GM10847 (cell line): ENCODE measurements around the gene TAGLN.

Experiments
- POLR2A ChIP-seq: IDR thresholded peaks from 2 replicates; pipeline ENCODE4 v1.6.1; 2011; ENCODE audit not compliant: insufficient read length; ENCODE audit errors: extremely low read depth

Gene TAGLN

GRCh38 chr11:117177534-117178209 lies 21.5 kb upstream of the TAGLN start:
- TF ChIP-seq POLR2A: no peak

GRCh38 chr11:117178210-117179034 lies 20.7 kb upstream of the TAGLN start, which contains the start of gene SIDT2:
Gene SIDT2 (plus strand): TSS chr11:117178743. CDS start chr11:117179264, 521 bp downstream.
- peak; percentile 59 for TF ChIP-seq POLR2A

GRCh38 chr11:117179048-117179999 lies 19.8 kb upstream of the TAGLN start:
- TF ChIP-seq POLR2A: no peak

- no peak for TF ChIP-seq POLR2A
Observed at GRCh38 chr11:117180020-117180419, 19.1 kb upstream of the TAGLN start.

GRCh38 chr11:117180661-117181585 lies 18.2 kb upstream of the TAGLN start:
- TF ChIP-seq POLR2A: no peak

GRCh38 chr11:117181586-117182550 lies 17.3 kb upstream of the TAGLN start:
- TF ChIP-seq POLR2A: no peak

- TF ChIP-seq POLR2A: no peak
Observed at GRCh38 chr11:117182551-117182935, 16.6 kb upstream of the TAGLN start.

GRCh38 chr11:117183724-117184349 lies 15.3 kb upstream of the TAGLN start:
- no peak for TF ChIP-seq POLR2A

- TF ChIP-seq POLR2A: no peak
Observed at GRCh38 chr11:117185736-117186430, 13.3 kb upstream of the TAGLN start.

GRCh38 chr11:117186431-117186761 lies 12.8 kb upstream of the TAGLN start:
- no peak for TF ChIP-seq POLR2A

- no peak for TF ChIP-seq POLR2A
Observed at GRCh38 chr11:117187007-117187406, 12.2 kb upstream of the TAGLN start.

- no peak for TF ChIP-seq POLR2A
Observed at GRCh38 chr11:117187428-117187798, 11.8 kb upstream of the TAGLN start.
